K562 (cell line): ENCODE results near the gene ODF4. TPM values are rescaled to one million over a fixed set of nuclear protein-coding genes. Genes with fewer than 3 reads are reported as not detected.

Experiments used
- ATAC-seq: fragments of 200-7000 bp; cut with Tn5 transposase; 3 replicates; pipeline ENCODE4 v1.9.1; 2020; ENCODE audit warnings: moderate library complexity
- BruUV-seq: library from RNA; stranded (reverse); fragments of 400-500 nt; replicated peaks from 2 replicates; lab custom pipeline; 2021; lab: Mats Ljungman, UMichigan
- CTCF ChIA-PET: fragments of 300-600 bp; formaldehyde crosslinking; extraction: SDS; loops from one replicate; lab custom pipeline; 2021; ENCODE audit warnings: low intra/inter-chr PET ratio; lab: Yijun Ruan, JAX
- POLR2A ChIA-PET: fragments of 300-600, 350-650 bp; sonication (Branson Sonifier 250); formaldehyde crosslinking; extraction: SDS; loops from one replicate; lab custom pipeline; 2021; ENCODE audit warnings: antibody characterized with exemption, inconsistent platforms; lab: Yijun Ruan, JAX
- DNase-seq, 4 experiments: peaks; one replicate each; pipeline versions ENCODE4 v3.0.0 to v3.0.0-alpha.2; 2011 to 2018; ENCODE audit warnings: low spot score in 3 of 4, mixed read lengths in 3 of 4; ENCODE audit errors: extremely low read depth in 1 of 4
- FAIRE-seq: peaks from 2 replicates; lab custom pipeline; 2011; peaks lifted over from hg19 to GRCh38; lab: Jason Lieb, UNC
- H2AFZ ChIP-seq: 2 replicates; pipeline ENCODE4 v1.6.0; 2011; ENCODE audit warnings: low read depth, low read length, control low read depth, inconsistent platforms
- H3K27ac ChIP-seq: fragments of 200-600 bp; 3 replicates; pipeline ENCODE4 v1.8.0; 2011; ENCODE audit warnings: low read depth, mild to moderate bottlenecking, control low read depth, inconsistent platforms, low read length, moderate library complexity, mixed read lengths; ENCODE audit errors: extremely low read depth
- H3K27me3 ChIP-seq, 2 experiments: fragments of 300-600 bp in 1 of 2; 2 replicates in 1 of 2; 3 replicates in 1 of 2; pipeline versions ENCODE4 v1.6.0 to v1.8.0; 2011; ENCODE audit warnings: inconsistent platforms in 2 of 2, low read length in 2 of 2, mild to moderate bottlenecking in 1 of 2, mixed read lengths in 1 of 2, moderate library complexity in 1 of 2; ENCODE audit not compliant: control insufficient read depth in 2 of 2, insufficient read depth in 2 of 2
- H3K36me3 ChIP-seq: fragments of 300-600 bp; 3 replicates; pipeline ENCODE4 v1.8.0; 2011; ENCODE audit warnings: mild to moderate bottlenecking, low read length, inconsistent platforms; ENCODE audit not compliant: control insufficient read depth, insufficient read depth
- H3K4me1 ChIP-seq, 2 experiments: fragments of 200-600 bp in 1 of 2; replicated peaks in 1 of 2; 2 replicates in 1 of 2; 3 replicates in 1 of 2; pipeline versions ENCODE4 v1.5.1 to v1.8.0; 2011; ENCODE audit warnings: inconsistent platforms in 2 of 2, low read length in 2 of 2, mild to moderate bottlenecking in 1 of 2, mixed read lengths in 1 of 2, moderate library complexity in 1 of 2; ENCODE audit not compliant: control insufficient read depth in 2 of 2, insufficient read depth in 2 of 2
- H3K4me2 ChIP-seq: 2 replicates; pipeline ENCODE4 v1.6.1; 2011; ENCODE audit warnings: low read length, control low read depth, inconsistent platforms, mixed read lengths; ENCODE audit not compliant: insufficient read depth
- H3K4me3 ChIP-seq: fragments of 200-600 bp; sonication (generic), shearing (Covaris generic); 2 replicates; pipeline ENCODE4 v1.5.1; 2016; ENCODE audit warnings: control low read depth, inconsistent platforms
- H3K79me2 ChIP-seq: fragments of 200-600 bp; 3 replicates; pipeline ENCODE4 v1.8.0; 2011; ENCODE audit warnings: low read length, inconsistent platforms; ENCODE audit not compliant: control insufficient read depth, insufficient read depth
- H3K9ac ChIP-seq, 2 experiments: 2 replicates each; pipeline versions ENCODE4 v1.6.0 to v1.6.1; 2011; ENCODE audit warnings: low read depth in 2 of 2, low read length in 2 of 2, control low read depth in 1 of 2, inconsistent platforms in 1 of 2, mild to moderate bottlenecking in 1 of 2, mixed read lengths in 1 of 2; ENCODE audit not compliant: insufficient read depth in 1 of 2
- H3K9me1 ChIP-seq: one replicate; pipeline ENCODE4 v1.6.0; 2011; ENCODE audit warnings: inconsistent platforms, mild to moderate bottlenecking, low read length, moderate library complexity; ENCODE audit not compliant: control insufficient read depth, insufficient read depth
- H3K9me3 ChIP-seq: replicated peaks from 2 replicates; pipeline ENCODE4 v1.5.1; 2011; ENCODE audit warnings: low read depth, low read length, inconsistent platforms; ENCODE audit not compliant: control insufficient read depth, insufficient read depth
- H4K20me1 ChIP-seq: replicated peaks from 2 replicates; pipeline ENCODE4 v1.6.1; 2011; ENCODE audit warnings: low read length, inconsistent platforms, mixed read lengths; ENCODE audit not compliant: control insufficient read depth, insufficient read depth
- IRF2 ChIP-seq: sonication (generic); formaldehyde crosslinking; IDR thresholded peaks from 2 replicates; pipeline ENCODE4 v1.8.1; 2022; ENCODE audit warnings: mild to moderate bottlenecking, missing genetic modification reagents
- KHSRP ChIP-seq: fragments of 450-650 bp; IDR thresholded peaks from 2 replicates; pipeline ENCODE4 v1.6.1; 2017
- LCOR ChIP-seq: sonication (generic); formaldehyde crosslinking; IDR thresholded peaks from 2 replicates; pipeline ENCODE4 v1.8.0; 2022; ENCODE audit warnings: mild to moderate bottlenecking, missing genetic modification reagents
- MTA1 ChIP-seq: fragments of 450-650 bp; IDR thresholded peaks from 2 replicates; pipeline ENCODE4 v1.6.1; 2017; ENCODE audit warnings: borderline replicate concordance
- POLR2A ChIP-seq: fragments of 450-650 bp; conservative IDR thresholded peaks from 2 replicates; pipeline ENCODE4 v1.6.1; 2016
- RBM22 ChIP-seq: fragments of 200-400 bp; formaldehyde crosslinking; IDR thresholded peaks from 2 replicates; pipeline ENCODE4 v1.6.1; 2018; ENCODE audit warnings: low read length, low read depth; ENCODE audit not compliant: poor library complexity, severe bottlenecking
- TSHZ1 ChIP-seq: fragments of 250-450 bp; sonication (Bioruptor Pico); IDR thresholded peaks from 2 replicates; pipeline ENCODE4 v1.4.0; 2020; ENCODE audit warnings: mild to moderate bottlenecking, moderate library complexity
- ZFP30 ChIP-seq: fragments of 250-450 bp; sonication (Bioruptor Pico); IDR thresholded peaks from 2 replicates; pipeline ENCODE4 v1.8.0; 2022; ENCODE audit warnings: moderate library complexity, mild to moderate bottlenecking, inconsistent platforms, borderline replicate concordance
- ZNF354B ChIP-seq: fragments of 250-450 bp; sonication (Bioruptor Pico); IDR thresholded peaks from 2 replicates; pipeline ENCODE4 v1.4.0; 2020
- ZNF384 ChIP-seq: IDR thresholded peaks from 2 replicates; pipeline ENCODE4 v1.6.1; 2012; ENCODE audit warnings: low read depth, low read length, improper control_type of control experiment
- ZNF436 ChIP-seq: fragments of 250-450, 450-650 bp; sonication (Bioruptor Pico); formaldehyde crosslinking; IDR thresholded peaks from 2 replicates; pipeline ENCODE4 v1.7.0; 2020; ENCODE audit warnings: mild to moderate bottlenecking
- ZNF830 ChIP-seq: fragments of 250-450 bp; sonication (Bioruptor Pico); IDR thresholded peaks from 2 replicates; pipeline ENCODE4 v1.5.0; 2021; ENCODE audit warnings: mild to moderate bottlenecking
- WGBS: fragments of 100-300 bp; shearing (Covaris generic); methylation state at CpG from one replicate; pipeline ENCODE4 v1.1.6; 2016; ENCODE audit warnings: low coverage, mixed read lengths; ENCODE audit not compliant: insufficient coverage; ENCODE audit errors: missing lambda C conversion rate; 5-methylcytosine and 5-hydroxymethylcytosine counted together
- in situ Hi-C: fragments of 300-500 bp; cut with MboI; formaldehyde crosslinking; loops from 4 replicates; pipeline ENCODE4 v1.15.0; 2018; ENCODE audit warnings: inconsistent platforms, mixed read lengths
- intact Hi-C: fragments of 100-400 bp; cut with micrococcal nuclease; formaldehyde crosslinking; loops from 2 replicates; pipeline ENCODE4 v1.14.2; 2022
- polyA plus RNA-seq, 8 experiments: library from polyadenylated mRNA; depleted of rRNA in 4 of 8; stranded (reverse) in 5 of 8; unstranded in 3 of 8; fragments of >200 nt; fragmentation: Nextera tagmentation in 2 of 8; fragmentation: Illumina TruSeq in 1 of 8; extraction: Ambion mirVana in 2 of 8; extraction: Trizol in 1 of 8; gene quantifications; 2 replicates each; pipeline versions ENCODE4 v1.2.1 to v1.2.3, GENCODE V29; 2011 to 2014; ENCODE audit warnings: inconsistent platforms in 1 of 8, missing spikeins in 1 of 8
- total RNA-seq, 7 experiments: library from RNA; depleted of rRNA in 6 of 7; stranded (reverse); fragments of >200 nt in 6 of 7; fragmentation: Illumina TruSeq in 2 of 7; extraction: Trizol in 2 of 7; gene quantifications; 2 replicates each; pipeline versions ENCODE4 v1.2.1 to v1.2.3, GENCODE V29; 2011 to 2021; ENCODE audit warnings: low replicate concordance in 1 of 7
- TF ChIP-seq, protein P1 (sequence below): fragments of 250-450 bp; sonication (Bioruptor Pico); IDR thresholded peaks from 2 replicates; pipeline ENCODE4 v1.5.0; 2020; ENCODE audit warnings: mild to moderate bottlenecking

ODF4 gene
- total and polyA plus RNA-seq, 9 of the 15 experiments (the other 6 are each of a cell fraction or from before 2014, with no cell fraction given), result not detected

DNA sequence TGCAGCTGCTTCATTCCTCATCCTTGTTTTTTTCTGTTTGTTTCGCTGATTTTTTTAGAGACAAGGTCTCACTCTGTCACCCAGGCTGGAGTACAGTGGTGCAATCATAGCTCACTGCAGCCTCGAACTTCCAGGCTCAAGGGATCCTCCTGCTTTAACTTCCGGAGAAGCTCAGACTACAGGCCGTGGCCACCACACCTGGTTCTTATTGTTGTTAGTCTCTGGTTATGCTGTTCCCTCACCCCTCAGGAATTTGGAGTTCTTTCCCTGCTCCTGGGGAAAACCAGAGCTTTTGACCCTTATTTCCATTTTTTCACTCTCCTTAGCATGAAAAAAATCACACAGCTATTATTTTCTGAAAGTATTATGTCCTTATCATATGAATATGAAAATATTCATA lies 1.8 kb downstream of the ODF4 start:
- Histone ChIP-seq H3K9me1 (no peaks in the 10 kb centered on the region), H2AFZ (no peak overlapping the region), H3K4me3 (no peak overlapping the region), H3K9ac (no peak overlapping the region), H3K4me2 (no peak overlapping the region), H3K4me1 (peaks cover 0 to 15% of the 10 kb centered on the region in 2 experiments; a peak in 3 of 5 replicates), H3K9me3 (no peaks in the 10 kb centered on the region), H4K20me1 (no peaks in the 10 kb centered on the region), H3K79me2 (no peaks in the 10 kb centered on the region), H3K36me3 (no peaks in the 10 kb centered on the region), H3K27me3 (no peaks in the 10 kb centered on the region; a peak in 1 of 5 replicates), H3K27ac (no peak overlapping the region)
- DNase-seq (no peak), FAIRE-seq (no peak), ATAC-seq (no peak)
- WGBS, result 31% methylated on average over 4 of the region's 4 CpGs
- TF ChIP-seq IRF2 (no peak), RBM22 (no peak), ZNF384 (no peak), TSHZ1 (CRISPR knock-in tag) (no peak), ZNF354B (no peak), LCOR (CRISPR knock-in tag) (no peak), MTA1 (no peak), ZNF436 (no peak), ZFP30 (CRISPR knock-in tag) (no peak), ZNF830 (CRISPR knock-in tag) (no peak), POLR2A (no peak), KHSRP (no peak)
- TF ChIP-seq, protein P1, sequence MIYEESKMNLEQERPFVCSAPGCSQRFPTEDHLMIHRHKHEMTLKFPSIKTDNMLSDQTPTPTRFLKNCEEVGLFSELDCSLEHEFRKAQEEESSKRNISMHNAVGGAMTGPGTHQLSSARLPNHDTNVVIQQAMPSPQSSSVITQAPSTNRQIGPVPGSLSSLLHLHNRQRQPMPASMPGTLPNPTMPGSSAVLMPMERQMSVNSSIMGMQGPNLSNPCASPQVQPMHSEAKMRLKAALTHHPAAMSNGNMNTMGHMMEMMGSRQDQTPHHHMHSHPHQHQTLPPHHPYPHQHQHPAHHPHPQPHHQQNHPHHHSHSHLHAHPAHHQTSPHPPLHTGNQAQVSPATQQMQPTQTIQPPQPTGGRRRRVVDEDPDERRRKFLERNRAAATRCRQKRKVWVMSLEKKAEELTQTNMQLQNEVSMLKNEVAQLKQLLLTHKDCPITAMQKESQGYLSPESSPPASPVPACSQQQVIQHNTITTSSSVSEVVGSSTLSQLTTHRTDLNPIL (CRISPR knock-in tag), result no peak
- intact Hi-C loops (no loop called here), in situ Hi-C loops (no loop called here)
- CTCF ChIA-PET, result no interaction called here
- BruUV-seq, result no TSS peak
- POLR2A ChIA-PET, result interaction anchor here (0.8 kb wide), 1 partner anchor 13 kb away, joined by 5 read pairs; no protein-coding TSS in a partner anchor
